Natural killer cell (primary cell): ENCODE measurements around the gene MAPRE3. TPM values are rescaled to one million over a fixed set of nuclear protein-coding genes. Genes with fewer than 3 reads are reported as not detected.

Source experiments
- ATAC-seq, 3 donors: fragments of 150-1000 bp in 2 of 3; fragments of 200-7000 bp in 1 of 3; cut with Tn5 transposase; 1 replicate in 1 of 3; 2 replicates in 2 of 3; pipeline ENCODE4 v1.10.0; 2021; ENCODE audit warnings: mild to moderate bottlenecking in 2 of 3, moderate library complexity in 2 of 3
- DNase-seq, 2 donors: peaks; one replicate each; pipeline versions ENCODE4 v3.0.0 to v3.0.0-alpha.2; 2013 to 2021; ENCODE audit warnings: mixed read lengths in 1 of 2
- H3K27ac ChIP-seq: one replicate; pipeline ENCODE4 v1.5.1; 2013; ENCODE audit warnings: mild to moderate bottlenecking, low read length
- H3K27me3 ChIP-seq: one replicate; pipeline ENCODE4 v1.6.1; 2013; ENCODE audit warnings: low read length; ENCODE audit not compliant: control insufficient read depth, insufficient read depth
- H3K36me3 ChIP-seq: one replicate; pipeline ENCODE4 v1.6.1; 2013; ENCODE audit warnings: low read length; ENCODE audit not compliant: control insufficient read depth, insufficient read depth
- H3K4me1 ChIP-seq: one replicate; pipeline ENCODE4 v1.6.1; 2013; ENCODE audit warnings: low read length; ENCODE audit not compliant: control insufficient read depth, insufficient read depth
- H3K4me3 ChIP-seq: one replicate; pipeline ENCODE4 v1.5.1; 2013; ENCODE audit warnings: low read length
- H3K9me3 ChIP-seq: one replicate; pipeline ENCODE4 v1.6.1; 2013; ENCODE audit warnings: low read length; ENCODE audit not compliant: control insufficient read depth, insufficient read depth
- H3K27ac Mint-ChIP-seq, 2 donors: one replicate each; pipeline ENCODE4 v1.8.0; 2022; ENCODE audit warnings: mild to moderate bottlenecking in 2 of 2, mixed read lengths in 2 of 2, moderate library complexity in 1 of 2
- H3K27me3 Mint-ChIP-seq, 2 donors: one replicate each; pipeline ENCODE4 v1.8.0; 2022; ENCODE audit warnings: low read depth in 2 of 2, mixed read lengths in 2 of 2
- H3K36me3 Mint-ChIP-seq: one replicate; pipeline ENCODE4 v1.8.0; 2022; ENCODE audit warnings: mixed read lengths
- H3K4me1 Mint-ChIP-seq, 2 donors: one replicate each; pipeline ENCODE4 v1.8.0; 2022; ENCODE audit warnings: mixed read lengths in 2 of 2
- H3K4me3 Mint-ChIP-seq: one replicate; pipeline ENCODE4 v1.8.0; 2022; ENCODE audit warnings: mild to moderate bottlenecking, moderate library complexity, mixed read lengths
- H3K9me3 Mint-ChIP-seq, 2 donors: one replicate each; pipeline ENCODE4 v1.8.0; 2022; ENCODE audit warnings: mixed read lengths in 2 of 2
- CTCF ChIP-seq: fragments of 200-600 bp; IDR thresholded peaks from one replicate; pipeline ENCODE4 v1.8.0; 2022; ENCODE audit warnings: antibody characterized with exemption
- WGBS: methylation state at CpG from one replicate; pipeline ENCODE4 v1.1.7; 2013; ENCODE audit warnings: missing lambda C conversion rate; ENCODE audit not compliant: insufficient coverage; 5-methylcytosine and 5-hydroxymethylcytosine counted together
- intact Hi-C: fragments of 100-400 bp; cut with micrococcal nuclease; formaldehyde crosslinking; loops from one replicate; pipeline ENCODE4 v1.14.2; 2022
- total RNA-seq, 4 donors: library from RNA; stranded (reverse); fragments of 120-200 nt in 1 of 4; gene quantifications; one replicate each; pipeline versions ENCODE4 v1.2.3 to v1.2.4, GENCODE V29; 2013 to 2022

The MAPRE3 gene
- total RNA-seq, 3 donors from 2014 or later (not counting 1 experiment from before 2014, with no cell fraction given) = 3.9 to 5.0 (median 4.2) TPM

- Histone ChIP-seq H3K4me1 (peaks cover 18% of the 10 kb centered on the region), H3K36me3 (peaks cover 29% of the 10 kb centered on the region), H3K4me3 (peak within 1 kb of the TSS; percentile 90), H3K27me3 (no peaks in the 10 kb centered on the region), H3K27ac (peak within 1 kb of the TSS; percentile 79), H3K9me3 (no peaks in the 10 kb centered on the region)
- Mint-ChIP-seq H3K4me3 (peak within 1 kb of the TSS; percentile 94), H3K36me3 (no peaks in the 10 kb centered on the region), H3K9me3 (no peaks in the 10 kb centered on the region), H3K4me1 (peaks cover 13 to 54% of the 10 kb centered on the region in 2 donors), H3K27me3 (no peaks in the 10 kb centered on the region), H3K27ac (peak within 1 kb of the TSS; percentile 86 to 95)
- intact Hi-C loops = loop anchor here (2.0 kb wide), 1 partner anchor 18 kb away; the partner anchor contains the start of gene AGBL5
- no peak for TF ChIP-seq CTCF
- peak; percentile 77 to 83 for DNase-seq
- ATAC-seq = peak; percentile 95 to 98 (median 96)
- under 1% methylated on average over 76 of the region's 76 CpGs for WGBS
These were observed 62.2 kb downstream of the MAPRE3 start, which contains the start of gene TMEM214 for GRCh38 chr2:27032495-27033252. TMEM214 (plus strand) TSS chr2:27032965; CDS start chr2:27033016, 51 bp downstream.

GRCh38 chr2:27033253-27033852 is 62.9 kb downstream of the MAPRE3 start:
- peak overlapping the region; percentile 94 for H3K4me3 Mint-ChIP-seq
- Histone ChIP-seq H3K9me3 (no peaks in the 10 kb centered on the region), H3K27me3 (no peaks in the 10 kb centered on the region), H3K27ac (peak overlapping the region; percentile 66), H3K36me3 (peaks cover 36% of the 10 kb centered on the region), H3K4me1 (peaks cover 18% of the 10 kb centered on the region), H3K4me3 (peak overlapping the region; percentile 90)
- ATAC-seq (peak in 1 of 3 donors; percentile 9), DNase-seq (no peak)
- no peaks in the 10 kb centered on the region for H3K27me3 Mint-ChIP-seq
- H3K9me3 Mint-ChIP-seq = no peaks in the 10 kb centered on the region
- no peaks in the 10 kb centered on the region for H3K36me3 Mint-ChIP-seq
- peaks cover 13 to 54% of the 10 kb centered on the region in 2 donors for H3K4me1 Mint-ChIP-seq
- peak overlapping the region; percentile 86 to 95 for H3K27ac Mint-ChIP-seq
- intact Hi-C loops = loop anchor here (2.0 kb wide), 1 partner anchor 17 kb away; the partner anchor contains the start of gene AGBL5
- WGBS = 18% methylated on average over 10 of the region's 11 CpGs
- no peak for TF ChIP-seq CTCF

- TF ChIP-seq CTCF = no peak
- H3K4me3 Mint-ChIP-seq = no peak overlapping the region
- no peaks in the 10 kb centered on the region for H3K27me3 ChIP-seq
- H3K36me3 Mint-ChIP-seq = peaks cover 11% of the 10 kb centered on the region
- H3K4me1 Mint-ChIP-seq = peaks cover 13 to 45% of the 10 kb centered on the region in 2 donors
- H3K4me1 ChIP-seq = peaks cover 20% of the 10 kb centered on the region
- H3K36me3 ChIP-seq = peaks cover 66% of the 10 kb centered on the region
- no peaks in the 10 kb centered on the region for H3K27me3 Mint-ChIP-seq
- no peaks in the 10 kb centered on the region for H3K9me3 ChIP-seq
- no peaks in the 10 kb centered on the region for H3K9me3 Mint-ChIP-seq
- H3K4me3 ChIP-seq = no peak overlapping the region
- DNase-seq (no peak), ATAC-seq (no peak)
- WGBS = 97% methylated on average over 6 of the region's 6 CpGs
- intact Hi-C loops = no loop called here
- no peak overlapping the region for H3K27ac Mint-ChIP-seq
- H3K27ac ChIP-seq = no peak overlapping the region
These were observed 67.6 kb downstream of the MAPRE3 start for GRCh38 chr2:27038012-27038411.
